T-helper 22 cell (primary cell): ENCODE results near the gene NSF.
"Not testable (repeated sequence)": the region's sequence is repeated elsewhere in the genome, so short reads cannot be mapped to it uniquely, and the experiment has no call there.

Source experiments
- DNase-seq: peaks from one replicate; pipeline ENCODE4 v3.0.0-alpha.2; 2020; ENCODE audit warnings: low read depth

Gene NSF

DNA sequence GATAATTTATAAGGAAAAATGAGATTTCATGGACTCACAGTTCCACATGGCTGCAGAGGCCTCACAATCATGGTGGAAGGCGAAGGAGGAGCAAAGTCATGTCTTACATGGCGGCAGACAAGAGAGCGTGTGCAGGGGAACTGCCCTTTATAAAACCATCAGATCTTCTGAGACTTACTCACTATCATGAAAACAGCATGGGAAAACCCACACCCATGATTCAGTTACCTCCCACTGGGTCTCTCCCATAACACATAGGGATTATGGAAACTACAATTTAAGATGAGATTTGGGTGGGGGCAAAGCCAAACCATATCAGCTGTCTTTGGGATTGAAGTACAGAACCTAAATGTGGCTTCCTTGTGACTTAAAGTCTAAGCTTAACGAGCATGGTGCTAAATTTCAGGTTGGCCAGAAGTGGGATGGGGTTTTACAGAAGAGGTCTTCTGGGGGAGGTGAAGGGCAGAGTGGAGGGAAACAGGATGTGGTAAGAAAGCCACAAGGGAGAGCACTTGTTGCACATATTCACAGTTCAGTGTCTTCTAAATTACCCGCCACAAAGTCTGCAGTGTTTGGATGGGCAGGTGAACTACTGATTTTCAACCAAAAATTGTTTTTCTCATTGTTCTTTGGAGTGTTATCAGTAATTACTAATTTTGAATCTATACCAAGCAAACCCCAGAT, 38.4 kb downstream of the NSF start:
- DNase-seq = not testable (repeated sequence)

DNA sequence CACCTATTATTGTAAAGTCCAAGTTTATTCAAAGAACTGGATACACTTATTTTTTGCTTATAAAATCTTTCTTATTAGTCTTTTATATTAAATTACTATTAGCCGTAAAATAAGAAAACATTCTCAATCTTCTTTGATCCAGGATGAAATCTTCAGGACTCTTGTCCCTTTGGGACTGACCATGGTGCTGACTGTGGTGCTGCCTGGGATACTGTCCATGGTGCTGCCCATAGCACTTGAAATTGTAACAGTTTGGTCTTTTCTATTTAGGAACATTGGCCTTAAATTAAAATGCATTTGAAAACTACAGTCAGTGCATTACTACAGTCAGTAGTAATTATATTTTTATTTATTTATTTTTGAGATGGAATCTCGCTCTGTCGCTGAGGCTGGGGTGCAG, 41.7 kb downstream of the NSF start:
- DNase-seq = not testable (repeated sequence)

DNA sequence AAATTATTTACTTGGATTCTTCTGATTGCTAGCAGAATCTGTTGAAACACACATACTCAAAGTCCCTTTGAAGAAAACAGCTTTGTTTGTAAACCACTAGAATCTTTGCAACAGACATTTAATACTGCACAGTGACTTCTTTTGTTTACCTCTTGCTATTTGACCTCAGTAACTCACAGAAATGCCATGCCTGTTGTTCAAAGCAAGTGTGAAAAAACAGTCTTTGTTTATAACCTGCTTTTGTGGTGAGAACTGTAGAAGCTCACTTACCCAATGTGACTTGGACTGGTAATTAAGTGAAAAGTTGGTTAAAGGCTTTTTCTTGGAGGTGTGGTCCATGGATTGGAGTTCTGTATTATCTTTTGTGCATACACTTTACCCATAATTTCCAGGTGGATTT, 44.4 kb downstream of the NSF start:
- DNase-seq = not testable (repeated sequence)

DNA sequence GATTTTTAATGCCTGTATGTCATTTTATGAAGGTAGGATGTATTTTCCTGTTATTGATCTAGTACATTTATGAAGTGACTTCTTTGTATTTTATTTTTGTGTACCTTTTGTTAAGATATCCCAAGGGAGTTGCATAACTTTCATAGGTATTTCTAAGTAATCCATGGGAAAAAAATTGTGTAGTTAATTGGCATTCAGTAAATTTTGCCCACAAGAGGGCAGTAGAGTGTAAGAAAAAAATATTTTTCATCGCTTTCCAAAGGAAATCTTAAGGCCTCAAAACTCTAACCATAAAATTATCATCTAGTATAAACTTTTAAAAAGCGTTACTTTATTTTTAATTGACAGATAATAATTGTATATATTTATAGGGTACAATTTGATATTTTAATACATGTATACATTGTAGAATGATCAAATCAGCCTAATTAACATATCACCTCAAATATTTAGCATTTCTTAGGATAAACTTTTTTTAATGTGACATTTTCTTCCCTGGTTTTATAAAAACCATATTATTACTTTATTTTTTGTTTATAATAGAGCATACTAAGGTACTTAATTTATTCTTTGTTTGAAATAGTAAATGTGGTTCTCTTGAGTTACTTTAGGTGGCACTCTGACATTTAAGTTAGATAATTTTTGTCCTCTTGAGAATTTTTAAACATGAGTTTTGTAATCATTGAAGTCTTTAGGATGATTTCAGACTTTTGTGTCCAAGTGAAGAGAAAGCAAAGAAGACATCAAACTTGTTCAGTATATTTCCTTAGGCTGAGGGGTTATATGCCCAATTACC, 51.6 kb downstream of the NSF start:
- not testable (repeated sequence) for DNase-seq

GRCh38 chr17:46647251-46647650, 56.8 kb downstream of the NSF start:
- not testable (repeated sequence) for DNase-seq

GRCh38 chr17:46647688-46648278, 57.3 kb downstream of the NSF start:
- not testable (repeated sequence) for DNase-seq

GRCh38 chr17:46649246-46649645, 58.8 kb downstream of the NSF start:
- not testable (repeated sequence) for DNase-seq

- DNase-seq = not testable (repeated sequence)
Observed at GRCh38 chr17:46652024-46652643, 61.7 kb downstream of the NSF start.

- DNase-seq = not testable (repeated sequence)
Observed at GRCh38 chr17:46658235-46658634, 67.8 kb downstream of the NSF start.

DNA sequence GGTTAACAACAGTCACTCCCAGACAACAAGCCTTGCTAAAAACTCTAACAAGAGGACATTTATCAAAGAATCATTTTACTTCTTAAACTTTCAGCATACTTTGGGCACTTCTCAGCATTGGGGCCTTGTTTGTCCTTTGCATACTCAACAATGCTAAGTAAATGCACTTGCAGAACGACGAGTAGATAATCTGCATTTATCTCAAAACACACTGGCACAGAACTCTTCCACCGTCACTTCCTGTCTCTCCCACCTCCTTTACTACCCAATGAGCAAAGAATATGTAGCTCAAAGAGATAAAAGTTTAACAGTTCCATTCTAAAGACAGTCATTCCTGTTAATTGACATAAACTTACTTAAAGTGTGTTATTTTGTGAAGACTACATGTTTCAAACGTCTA, 69.2 kb downstream of the NSF start:
- DNase-seq = not testable (repeated sequence)

GRCh38 chr17:46663123-46663522, 72.7 kb downstream of the NSF start:
- not testable (repeated sequence) for DNase-seq

DNA sequence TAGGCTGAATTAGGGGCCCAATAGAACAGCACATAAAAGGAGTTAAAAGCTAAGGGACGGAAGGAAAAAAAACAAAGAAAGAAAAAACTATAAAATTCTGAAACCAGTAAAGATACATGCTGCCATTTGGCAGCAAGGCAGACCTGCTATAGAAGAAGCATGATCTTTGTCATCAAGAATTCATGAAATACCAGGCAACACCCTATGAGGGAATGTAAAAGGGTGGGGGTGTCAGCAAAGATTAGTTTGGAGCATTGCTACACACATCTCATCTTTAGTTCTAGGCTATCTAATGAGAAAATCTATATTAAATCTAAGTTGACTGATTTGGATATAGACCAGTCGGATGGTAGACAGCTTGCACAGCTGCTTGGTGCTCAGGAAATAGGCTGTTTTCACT, 73.1 kb downstream of the NSF start:
- DNase-seq = not testable (repeated sequence)

GRCh38 chr17:46665969-46666368, 75.5 kb downstream of the NSF start:
- DNase-seq = not testable (repeated sequence)

- DNase-seq = not testable (repeated sequence)
Observed at GRCh38 chr17:46670789-46671188, 80.3 kb downstream of the NSF start.

DNA sequence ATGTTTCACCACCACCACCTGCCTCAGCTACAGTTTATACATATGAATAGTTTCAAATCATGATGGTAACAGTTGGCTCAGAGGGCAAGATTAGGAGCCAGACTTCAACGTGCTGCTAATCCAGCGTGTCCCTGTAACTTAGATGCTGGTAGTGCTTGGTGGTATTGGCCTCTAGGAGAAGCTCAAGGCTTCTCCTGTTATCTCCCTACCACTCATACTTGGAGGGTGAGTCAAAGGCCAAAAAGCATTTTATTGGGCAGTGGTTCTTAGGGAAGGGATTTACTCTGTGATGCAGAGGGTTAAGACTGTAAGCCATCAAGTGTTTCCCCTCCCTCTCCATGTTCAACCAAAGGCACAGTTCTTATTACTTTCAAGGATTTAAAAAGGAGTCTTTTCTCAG, 82.3 kb downstream of the NSF start:
- DNase-seq = not testable (repeated sequence)

- not testable (repeated sequence) for DNase-seq
Observed at GRCh38 chr17:46677819-46678218, 87.3 kb downstream of the NSF start.

- not testable (repeated sequence) for DNase-seq
Observed at GRCh38 chr17:46683653-46684052, 93.2 kb downstream of the NSF start.

GRCh38 chr17:46685284-46685683, 94.8 kb downstream of the NSF start:
- not testable (repeated sequence) for DNase-seq

DNA sequence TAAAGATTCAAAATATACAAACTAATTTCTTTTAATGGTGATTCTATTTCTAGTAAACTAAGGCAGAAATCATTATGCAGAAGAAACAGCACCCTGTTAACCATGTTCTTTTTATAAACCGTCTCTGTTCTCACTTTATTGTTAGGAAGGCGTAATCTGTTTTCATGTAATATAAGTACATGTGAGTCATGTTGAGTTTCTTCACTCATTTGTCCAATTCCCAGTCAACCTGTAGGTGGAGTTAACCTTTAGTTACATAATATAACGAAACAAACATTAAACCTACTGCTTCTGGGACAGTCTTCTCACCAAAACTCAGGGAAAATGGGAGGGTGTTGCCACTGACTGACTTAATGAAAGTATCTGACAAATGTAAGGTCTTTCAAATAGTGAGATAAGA, 101.7 kb downstream of the NSF start:
- not testable (repeated sequence) for DNase-seq

DNA sequence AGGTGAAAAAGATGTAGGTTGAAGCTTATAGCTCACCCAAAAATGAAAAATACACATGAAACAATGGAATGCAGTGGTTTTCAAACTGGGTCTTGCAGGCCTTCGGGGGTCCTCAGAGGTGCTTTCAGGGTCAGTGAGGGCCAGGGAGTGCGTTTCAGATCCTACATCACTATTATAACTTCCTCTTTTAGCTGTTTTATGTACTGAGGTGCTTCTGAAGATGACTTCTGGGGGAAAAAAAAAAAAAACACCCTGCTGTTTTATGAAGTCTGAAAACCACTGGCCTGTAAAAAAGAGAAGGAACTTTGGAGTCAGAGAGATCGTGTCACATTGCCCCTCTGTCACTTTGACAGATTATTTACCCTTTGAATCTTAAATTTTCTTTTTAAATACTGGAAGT, 102.8 kb downstream of the NSF start:
- not testable (repeated sequence) for DNase-seq

- not testable (repeated sequence) for DNase-seq
Observed at GRCh38 chr17:46696522-46696921, 106.1 kb downstream of the NSF start.

GRCh38 chr17:46699014-46699413, 108.5 kb downstream of the NSF start:
- not testable (repeated sequence) for DNase-seq
